GM20431 (cell line): ENCODE measurements around the gene SLC37A1.

ENCODE experiments used
- in situ Hi-C: fragments of 300-500 bp; cut with MseI, MboI; formaldehyde crosslinking; loops from one replicate; pipeline ENCODE4 v1.15.0; 2020; ENCODE audit warnings: low sequenced_read_pairs; ENCODE audit not compliant: unreplicated experiment

The SLC37A1 gene

DNA sequence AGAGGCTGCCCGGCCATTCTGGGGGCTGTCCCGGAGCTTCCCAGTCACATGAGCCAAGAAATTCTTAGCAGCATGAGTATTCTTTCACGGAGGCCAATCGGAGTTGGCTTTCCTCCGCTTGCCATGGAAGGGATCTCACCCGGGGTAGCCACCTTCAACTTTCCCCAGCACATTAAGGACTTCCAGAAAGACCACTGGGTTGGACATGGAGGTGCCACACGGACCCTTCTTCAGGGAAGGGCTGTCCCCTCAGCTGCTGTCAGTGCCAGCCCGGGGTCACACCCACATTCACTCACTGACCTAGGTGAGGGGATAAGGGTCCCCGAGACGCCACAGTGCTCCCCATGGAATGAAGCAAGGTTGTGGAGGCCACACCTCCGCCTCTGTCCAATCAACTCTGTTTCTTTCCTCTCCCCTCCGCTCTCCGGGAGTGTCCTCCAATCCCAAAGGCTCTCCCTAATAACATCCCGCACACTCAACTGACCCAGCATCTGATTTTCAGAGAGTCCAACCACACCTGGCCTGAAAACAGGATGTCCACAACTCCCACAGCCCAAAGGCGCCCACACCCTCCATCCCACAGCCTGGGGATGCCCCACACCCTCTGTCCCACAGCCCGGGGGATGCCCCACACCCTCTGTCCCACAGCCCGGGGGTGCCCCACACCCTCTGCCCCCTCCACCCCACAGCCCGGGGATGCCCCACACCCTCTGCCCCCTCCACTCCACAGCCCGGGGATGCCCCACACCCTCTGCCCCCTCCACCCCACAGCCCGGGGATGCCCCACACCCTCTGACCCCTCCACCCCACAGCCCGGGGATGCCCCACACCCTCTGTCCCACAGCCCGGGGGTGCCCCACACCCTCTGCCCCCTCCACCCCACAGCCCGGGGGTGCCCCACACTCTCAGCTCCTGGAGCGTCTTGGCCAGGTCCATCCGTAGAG, 37.0 kb upstream of the SLC37A1 start:
- in situ Hi-C loops: no loop called here

- in situ Hi-C loops: no loop called here
Observed at GRCh38 chr21:42478504-42478903, 35.1 kb upstream of the SLC37A1 start.

DNA sequence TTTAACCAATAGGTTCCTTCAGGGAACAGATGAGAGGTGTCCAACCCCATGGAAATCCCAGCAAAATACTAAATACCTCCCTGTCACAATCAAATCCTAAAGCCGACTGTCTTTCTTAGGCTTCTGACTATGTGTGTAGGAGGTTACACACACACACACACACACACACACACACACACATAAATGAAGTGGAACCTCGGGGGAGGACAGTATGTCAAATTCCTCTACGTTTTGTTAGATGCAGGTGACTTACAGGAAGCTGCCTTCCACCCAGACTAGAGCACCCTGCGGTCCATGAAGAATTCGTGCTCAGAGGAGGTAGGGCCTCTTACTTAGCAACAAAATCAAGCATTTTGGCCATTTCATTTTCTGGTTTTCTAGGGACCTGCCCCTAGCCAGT, 34.1 kb upstream of the SLC37A1 start:
- in situ Hi-C loops: no loop called here

DNA sequence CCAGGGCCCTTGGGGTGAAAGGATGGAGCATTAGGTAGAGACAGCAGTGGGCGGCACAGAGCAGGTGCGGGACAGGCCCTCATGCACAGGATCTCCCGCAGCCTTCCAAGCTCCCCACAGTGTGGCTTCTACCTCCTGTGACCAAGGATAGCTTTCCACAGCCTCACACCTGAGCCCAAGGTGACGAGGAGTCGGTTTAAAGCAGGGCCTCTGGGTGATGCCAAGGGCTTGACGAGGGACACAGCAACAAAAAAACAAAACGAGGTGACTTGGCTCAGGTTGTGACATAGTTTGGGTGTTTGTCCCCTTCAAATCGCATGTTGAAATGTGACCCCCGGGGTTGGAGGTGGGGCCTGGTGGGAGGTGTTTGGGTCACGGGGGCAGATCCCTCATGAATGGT, 32.9 kb upstream of the SLC37A1 start:
- in situ Hi-C loops: no loop called here

- in situ Hi-C loops: no loop called here
Observed at GRCh38 chr21:42481169-42481568, 32.5 kb upstream of the SLC37A1 start.

DNA sequence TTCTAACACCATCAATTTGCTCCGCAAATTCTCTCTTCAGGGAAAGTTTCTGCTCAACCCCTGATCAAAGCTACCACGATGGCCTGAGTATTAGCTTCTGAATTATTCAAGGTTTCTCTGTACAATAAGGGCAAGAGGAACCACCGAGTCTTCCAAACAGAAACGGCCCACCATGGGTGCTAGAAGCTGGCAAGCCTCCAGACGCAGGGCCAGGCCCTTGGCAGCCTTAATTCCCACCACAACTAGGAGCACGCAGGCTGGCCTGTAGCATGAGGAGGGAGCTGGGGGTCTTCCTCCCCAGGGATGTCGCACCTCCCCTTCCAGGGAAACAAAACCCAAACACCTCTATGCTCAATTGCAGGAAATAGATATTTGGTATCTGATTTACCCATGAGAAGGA, 28.7 kb upstream of the SLC37A1 start:
- in situ Hi-C loops: no loop called here

DNA sequence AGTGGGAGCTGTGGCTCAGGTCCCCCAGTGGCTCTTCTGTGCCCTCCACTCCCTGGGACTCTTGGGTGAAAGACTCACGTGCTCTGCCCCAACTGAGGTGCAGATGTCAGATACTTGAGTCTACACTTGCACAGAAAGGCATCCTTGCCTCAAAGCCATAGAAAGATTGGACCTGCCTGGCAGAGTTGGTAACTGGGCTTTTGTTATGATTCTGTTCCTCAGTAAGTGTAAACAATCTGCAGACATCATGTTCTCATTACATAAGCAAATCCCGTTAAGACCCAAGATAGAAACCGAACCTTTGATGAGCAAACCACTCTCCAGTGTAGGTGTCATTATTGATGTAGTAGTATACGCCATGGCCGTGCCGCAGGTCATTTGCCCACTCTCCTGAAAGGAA, 27.6 kb upstream of the SLC37A1 start:
- in situ Hi-C loops: no loop called here

GRCh38 chr21:42486531-42486930, 27.1 kb upstream of the SLC37A1 start:
- in situ Hi-C loops: no loop called here

- in situ Hi-C loops: no loop called here
Observed at GRCh38 chr21:42489006-42489563, 24.6 kb upstream of the SLC37A1 start.

DNA sequence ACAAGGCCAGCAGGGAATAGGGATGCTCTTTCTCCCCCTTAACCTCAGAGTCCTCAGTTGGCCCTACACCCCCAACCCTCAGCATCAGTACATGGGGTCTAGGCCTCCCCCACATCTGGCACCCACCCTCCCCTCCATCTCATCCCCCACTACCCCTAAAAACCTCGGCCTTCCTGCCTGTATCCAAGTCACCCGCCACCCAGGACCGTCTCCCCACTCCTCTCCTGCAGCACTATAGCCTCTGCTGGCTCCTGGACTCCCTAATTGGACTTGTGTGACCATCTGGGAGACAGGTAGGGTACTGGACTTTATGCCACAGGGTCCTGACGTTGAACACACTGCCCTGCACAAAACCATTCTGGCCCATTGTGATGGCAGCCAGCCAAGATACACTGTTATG, 23.7 kb upstream of the SLC37A1 start:
- in situ Hi-C loops: no loop called here

DNA sequence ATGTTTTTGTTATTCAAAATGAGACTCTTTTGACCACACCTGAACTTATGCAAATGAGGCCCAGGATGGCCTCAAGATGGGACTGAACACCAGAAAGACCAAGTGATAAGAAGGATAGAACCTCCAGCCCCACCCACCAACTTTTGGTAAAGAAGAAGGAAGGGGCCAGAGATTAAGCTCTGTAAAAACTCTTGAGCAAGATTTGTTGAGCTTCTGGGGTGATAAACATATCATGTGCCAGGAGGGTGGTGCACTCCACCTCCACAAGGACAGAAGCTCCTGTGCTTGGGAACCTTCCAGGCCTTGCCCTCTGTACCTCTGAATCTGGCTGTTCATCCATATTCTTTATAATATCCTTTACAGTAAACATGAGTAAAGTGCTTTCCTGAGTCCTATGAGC, 22.9 kb upstream of the SLC37A1 start:
- in situ Hi-C loops: no loop called here

DNA sequence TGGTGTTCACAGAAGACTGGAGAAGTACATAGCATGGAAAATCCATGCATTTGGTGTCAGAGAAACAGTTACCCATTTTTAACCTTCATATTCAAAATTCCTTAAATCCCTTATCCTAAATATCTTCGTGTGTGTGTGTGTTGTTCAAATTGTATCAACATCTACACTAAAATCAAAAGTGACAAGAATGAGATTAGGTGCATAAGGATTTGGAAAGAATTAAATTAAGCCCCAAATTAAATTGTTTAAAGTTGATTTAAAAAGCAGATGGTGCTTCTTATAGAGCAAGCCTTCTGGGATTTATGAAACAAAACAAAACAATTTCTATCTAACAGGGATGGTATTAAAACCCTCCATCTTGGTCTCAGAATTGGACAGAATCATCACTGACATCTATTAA, 22.3 kb upstream of the SLC37A1 start:
- in situ Hi-C loops: no loop called here

- in situ Hi-C loops: no loop called here
Observed at GRCh38 chr21:42492201-42492600, 21.5 kb upstream of the SLC37A1 start.

GRCh38 chr21:42493109-42494060, 20.3 kb upstream of the SLC37A1 start:
- in situ Hi-C loops: no loop called here

DNA sequence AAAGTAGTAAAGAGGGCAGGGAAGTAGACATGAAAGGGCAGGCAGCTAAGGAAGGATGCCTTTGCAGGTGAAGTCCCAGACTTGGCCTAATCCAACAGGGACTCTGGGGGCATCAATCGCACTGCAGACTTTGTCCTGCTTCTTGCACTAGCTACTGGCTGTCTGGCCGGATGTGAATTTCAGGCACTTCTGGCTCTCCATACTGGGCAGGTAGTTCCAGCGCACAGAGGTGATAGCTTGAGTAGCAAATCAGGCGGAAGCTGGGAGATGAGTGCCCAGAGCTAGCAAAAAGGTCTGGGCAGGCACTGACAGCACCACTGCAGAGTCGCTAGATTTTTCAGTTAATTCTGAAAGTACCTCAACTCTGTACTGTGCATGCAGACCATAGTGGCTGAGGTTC, 18.6 kb upstream of the SLC37A1 start:
- in situ Hi-C loops: no loop called here

GRCh38 chr21:42495765-42496119, 17.9 kb upstream of the SLC37A1 start:
- in situ Hi-C loops: no loop called here

DNA sequence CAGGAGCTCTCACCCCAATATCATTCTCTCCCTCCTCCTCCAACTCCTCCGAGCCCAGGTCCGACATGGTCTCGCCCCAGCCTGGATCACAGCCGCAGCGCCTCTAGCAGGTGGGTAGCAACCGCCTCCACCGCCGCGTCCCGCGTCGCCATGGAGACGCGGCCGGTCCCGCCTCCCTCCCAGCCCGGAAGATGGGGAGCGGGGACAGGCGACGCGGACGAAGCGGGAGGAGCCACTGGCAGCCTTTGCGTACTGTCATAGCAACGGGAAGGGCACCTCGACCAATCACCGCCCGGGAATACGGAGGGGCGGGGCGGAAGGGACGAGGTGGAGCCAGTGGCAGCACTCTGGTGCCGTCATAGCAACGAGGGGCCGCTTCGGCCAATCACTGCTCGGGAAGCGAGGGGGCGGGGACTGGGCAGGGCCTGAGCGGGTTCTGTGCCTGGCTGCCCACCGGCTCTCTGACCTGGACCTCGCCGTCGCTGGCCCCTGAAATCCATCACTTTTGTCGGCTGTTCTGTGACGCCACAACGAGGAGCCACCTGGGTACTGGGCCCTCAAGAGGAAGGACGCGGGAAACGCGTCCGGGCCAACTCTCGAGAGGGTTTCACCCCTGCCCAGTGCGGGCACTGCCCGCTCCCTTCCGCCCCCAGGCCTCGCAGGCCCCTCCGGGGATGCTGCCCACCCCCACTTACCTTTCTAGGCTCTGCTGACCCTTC, 17.4 kb upstream of the SLC37A1 start, which contains the start of gene RSPH1:
RSPH1 (minus strand) TSS at position 105 of the 719 bp plus-strand sequence; CDS start at position 67, 38 bp downstream.
- in situ Hi-C loops: no loop called here

GRCh38 chr21:42496839-42497202, 16.8 kb upstream of the SLC37A1 start:
- in situ Hi-C loops: no loop called here

DNA sequence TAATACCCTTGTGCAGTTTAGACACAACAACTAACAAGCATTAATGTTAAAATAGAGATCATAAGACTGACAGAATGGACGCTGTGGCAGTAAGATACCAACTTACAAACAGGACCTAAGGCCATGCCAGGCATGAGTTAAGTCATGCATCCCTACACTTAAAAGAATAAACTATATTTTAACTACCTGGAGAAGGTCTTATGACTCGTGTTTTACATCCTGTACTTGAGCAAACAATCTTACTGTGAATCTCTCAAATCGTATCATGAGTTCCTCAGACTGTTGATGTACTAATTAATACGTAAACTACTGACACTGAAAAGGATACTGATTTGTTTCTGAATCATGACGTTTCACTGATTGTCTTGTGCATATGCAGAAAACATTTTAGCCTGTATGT, 15.6 kb upstream of the SLC37A1 start:
- in situ Hi-C loops: no loop called here
